HCT116 (cell line): ENCODE results near the gene MTG2. TPM values are rescaled to one million over a fixed set of nuclear protein-coding genes. Genes with fewer than 3 reads are reported as not detected.

ENCODE experiments used
- ATAC-seq: fragments of 200-7000 bp; cut with Tn5 transposase; 2 replicates; pipeline ENCODE4 v1.9.1; 2020; ENCODE audit warnings: mild to moderate bottlenecking, moderate library complexity
- BruUV-seq: library from RNA; stranded (reverse); fragments of 400-500 nt; replicated peaks from 2 replicates; lab custom pipeline; 2021; lab: Mats Ljungman, UMichigan
- CTCF ChIA-PET: fragments of 300-600 bp; sonication (Branson Sonifier 250); formaldehyde crosslinking; loops from one replicate; lab custom pipeline; 2021; ENCODE audit warnings: antibody characterized with exemption; lab: Charles Lee
- POLR2A ChIA-PET: fragments of 300-600, 350-600 bp; sonication (Branson Sonifier 250); formaldehyde crosslinking; loops from one replicate; lab custom pipeline; 2021; ENCODE audit warnings: antibody characterized with exemption; lab: Charles Lee
- RAD21 ChIA-PET, 2 experiments: fragments of 300-600 bp; sonication (Branson Sonifier 250); formaldehyde crosslinking; loops; one replicate each; lab custom pipeline; 2023; ENCODE audit warnings: low total read pairs in 2 of 2; ENCODE audit not compliant: uncharacterized antibody in 2 of 2, unreplicated experiment in 2 of 2, low non-redundant PET in 1 of 2; lab: Charles Lee
- DNase-seq: peaks from one replicate; pipeline ENCODE4 v3.0.0-alpha.2; 2010; ENCODE audit warnings: low read depth, low spot score
- H2AFZ ChIP-seq: fragments of 200-600 bp; shearing (Covaris generic), sonication (generic); 2 replicates; pipeline ENCODE4 v1.6.1; 2017; ENCODE audit warnings: low read depth, mixed run types, mixed read lengths, antibody characterized with exemption, low read length; ENCODE audit not compliant: poor library complexity, severe bottlenecking
- H3K27ac ChIP-seq: 2 replicates; pipeline ENCODE4 v1.5.1; 2012; ENCODE audit warnings: low read depth, low read length
- H3K27me3 ChIP-seq: fragments of 200-600 bp; sonication (generic); 2 replicates; pipeline ENCODE4 v1.6.1; 2016; ENCODE audit warnings: mixed run types, low read length, mixed read lengths; ENCODE audit not compliant: insufficient read depth
- H3K36me3 ChIP-seq, 2 experiments: fragments of 200-500 bp in 1 of 2; fragments of 200-600 bp in 1 of 2; sonication (Bioruptor generic) in 1 of 2; sonication (generic) in 1 of 2; 2 replicates each; pipeline versions ENCODE4 v1.5.1 to v1.6.1; 2014 to 2016; ENCODE audit warnings: low read length in 2 of 2, inconsistent platforms in 1 of 2, mixed read lengths in 1 of 2, mixed run types in 1 of 2; ENCODE audit not compliant: insufficient read depth in 2 of 2, control insufficient read depth in 1 of 2
- H3K4me1 ChIP-seq, 2 experiments: fragments of 200-600 bp in 1 of 2; sonication (generic) in 1 of 2; 2 replicates each; pipeline versions ENCODE4 v1.5.1 to v1.6.1; 2012 to 2017; ENCODE audit warnings: low read length in 2 of 2, inconsistent platforms in 1 of 2, mild to moderate bottlenecking in 1 of 2, mixed read lengths in 1 of 2, mixed run types in 1 of 2, moderate library complexity in 1 of 2; ENCODE audit not compliant: insufficient read depth in 2 of 2, control insufficient read depth in 1 of 2
- H3K4me2 ChIP-seq: fragments of 200-600 bp; sonication (generic); 2 replicates; pipeline ENCODE4 v1.6.1; 2017; ENCODE audit warnings: mixed run types, low read length, mixed read lengths
- H3K4me3 ChIP-seq, 2 experiments: fragments of 200-600 bp in 1 of 2; sonication (generic) in 1 of 2; replicated peaks in 1 of 2; 2 replicates each; pipeline ENCODE4 v1.5.1; 2011 to 2016; ENCODE audit warnings: low read length in 2 of 2, control low read depth in 1 of 2, low read depth in 1 of 2, mild to moderate bottlenecking in 1 of 2, mixed read lengths in 1 of 2, mixed run types in 1 of 2
- H3K79me2 ChIP-seq: fragments of 200-600 bp; sonication (generic); 2 replicates; pipeline ENCODE4 v1.6.1; 2017; ENCODE audit warnings: mild to moderate bottlenecking, mixed run types, low read length, moderate library complexity, mixed read lengths; ENCODE audit not compliant: insufficient read depth
- H3K9ac ChIP-seq: fragments of 200-600 bp; sonication (generic); 2 replicates; pipeline ENCODE4 v1.6.1; 2016; ENCODE audit warnings: low read length, mixed read lengths
- H3K9me2 ChIP-seq: fragments of 200-600 bp; sonication (generic), shearing (Covaris generic); 2 replicates; pipeline ENCODE4 v1.6.1; 2017; ENCODE audit warnings: mixed run types, mild to moderate bottlenecking, moderate library complexity; ENCODE audit not compliant: insufficient read depth
- H3K9me3 ChIP-seq, 2 experiments: fragments of 200-500 bp in 1 of 2; fragments of 200-600 bp in 1 of 2; sonication (Bioruptor generic) in 1 of 2; sonication (generic) in 1 of 2; 2 replicates each; pipeline ENCODE4 v1.6.1; 2014 to 2017; ENCODE audit warnings: low read length in 2 of 2, mixed read lengths in 2 of 2, inconsistent platforms in 1 of 2, low read depth in 1 of 2, mild to moderate bottlenecking in 1 of 2, mixed run types in 1 of 2, moderate library complexity in 1 of 2; ENCODE audit not compliant: control insufficient read depth in 1 of 2, insufficient read depth in 1 of 2
- H4K20me1 ChIP-seq: fragments of 200-600 bp; sonication (generic), shearing (Covaris generic); 2 replicates; pipeline ENCODE4 v1.6.1; 2017; ENCODE audit warnings: mixed run types, mild to moderate bottlenecking, moderate library complexity; ENCODE audit not compliant: insufficient read depth
- CEBPB ChIP-seq: IDR thresholded peaks from 2 replicates; pipeline ENCODE4 v1.6.1; 2012; ENCODE audit warnings: low read depth
- ELF1 ChIP-seq: IDR thresholded peaks from 2 replicates; pipeline ENCODE4 v1.6.1; 2012; ENCODE audit warnings: low read depth, borderline replicate concordance
- EZH2 ChIP-seq: fragments of 200-600 bp; sonication (generic); IDR thresholded peaks from 2 replicates; pipeline ENCODE4 v1.6.1; 2017; ENCODE audit warnings: antibody characterized with exemption, mixed run types
- EZH2phosphoT487 ChIP-seq: fragments of 200-600 bp; IDR thresholded peaks from 2 replicates; pipeline ENCODE4 v1.6.1; 2018; ENCODE audit warnings: antibody characterized with exemption, borderline replicate concordance
- POLR2A ChIP-seq: IDR thresholded peaks from 2 replicates; pipeline ENCODE4 v1.7.0; 2011; ENCODE audit warnings: borderline replicate concordance; ENCODE audit not compliant: insufficient read depth, insufficient read length; ENCODE audit errors: extremely low read depth
- POLR2AphosphoS5 ChIP-seq: IDR thresholded peaks from 2 replicates; pipeline ENCODE4 v1.6.1; 2011; ENCODE audit warnings: mild to moderate bottlenecking, low read depth, low read length, moderate library complexity
- RAD21 ChIP-seq: IDR thresholded peaks from 2 replicates; pipeline ENCODE4 v1.6.1; 2012; ENCODE audit warnings: low read depth, mild to moderate bottlenecking
- SIN3A ChIP-seq: IDR thresholded peaks from 2 replicates; pipeline ENCODE4 v1.6.1; 2012; ENCODE audit warnings: low read depth
- SP1 ChIP-seq: IDR thresholded peaks from 2 replicates; pipeline ENCODE4 v1.6.1; 2012; ENCODE audit warnings: low read depth
- SRF ChIP-seq: IDR thresholded peaks from 2 replicates; pipeline ENCODE4 v1.6.1; 2012; ENCODE audit warnings: low read depth
- TCF7L2 ChIP-seq: IDR thresholded peaks from 2 replicates; pipeline ENCODE4 v1.7.0; 2011; ENCODE audit warnings: borderline replicate concordance, inconsistent platforms; ENCODE audit not compliant: insufficient read depth, insufficient read length; ENCODE audit errors: extremely low read depth
- YY1 ChIP-seq: IDR thresholded peaks from 2 replicates; pipeline ENCODE4 v1.6.1; 2011; ENCODE audit warnings: low read length, low read depth, moderate library complexity, mild to moderate bottlenecking; ENCODE audit not compliant: insufficient replicate concordance; ENCODE audit errors: extremely low read depth
- ZNF274 ChIP-seq: fragments of 200-500 bp; sonication (Bioruptor generic); IDR thresholded peaks from 2 replicates; pipeline ENCODE4 v1.6.1; 2014; ENCODE audit warnings: mild to moderate bottlenecking, low read depth, low read length, inconsistent platforms
- intact Hi-C: fragments of 100-400 bp; cut with micrococcal nuclease; formaldehyde crosslinking; loops from 2 replicates; pipeline ENCODE4 v1.10.0; 2022
- total RNA-seq: library from RNA; stranded (reverse); gene quantifications from one replicate; pipeline ENCODE4 v1.2.1, GENCODE V29; 2021; ENCODE audit not compliant: unreplicated experiment
- TF ChIP-seq, protein P1 (sequence below): IDR thresholded peaks from 2 replicates; pipeline ENCODE4 v1.6.1; 2012
- TF ChIP-seq, protein P2 (sequence below): IDR thresholded peaks from 2 replicates; pipeline ENCODE4 v1.6.1; 2012; ENCODE audit warnings: low read depth
- TF ChIP-seq, protein P3 (sequence below), 3 experiments: fragments of 200-600 bp in 1 of 3; sonication (generic) in 1 of 3; IDR thresholded peaks in 2 of 3; conservative IDR thresholded peaks in 1 of 3; 2 replicates each; pipeline ENCODE4 v1.5.1; 2012 to 2017; ENCODE audit warnings: low read depth in 2 of 3, low read length in 2 of 3, antibody characterized with exemption in 1 of 3, borderline replicate concordance in 1 of 3, control low read depth in 1 of 3, mild to moderate bottlenecking in 1 of 3, mixed read lengths in 1 of 3, mixed run types in 1 of 3, moderate library complexity in 1 of 3; ENCODE audit not compliant: insufficient read depth in 1 of 3

Gene MTG2
- total RNA-seq, 1 experiment from 2014 or later, result 43.3 TPM

DNA sequence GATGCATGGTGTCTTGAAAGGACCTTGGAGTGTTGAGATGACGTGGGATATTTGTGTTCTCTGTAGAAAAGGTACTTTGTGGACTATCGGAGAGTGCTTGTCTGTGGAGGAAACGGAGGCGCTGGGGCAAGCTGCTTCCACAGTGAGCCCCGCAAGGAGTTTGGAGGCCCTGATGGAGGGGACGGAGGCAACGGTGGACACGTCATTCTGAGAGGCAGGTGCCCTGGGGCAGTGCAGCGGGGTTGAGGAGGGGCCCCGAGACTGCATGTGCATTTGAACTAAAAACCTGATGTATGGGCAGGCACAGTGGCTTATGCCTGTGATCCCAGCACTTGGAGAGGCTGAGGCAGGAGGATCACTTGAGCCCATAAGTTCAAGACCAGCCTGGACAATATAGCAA lies 12.9 kb downstream of the MTG2 start:
- TF ChIP-seq POLR2A, result no peak
- no peak for TF ChIP-seq ZNF274
- TF ChIP-seq YY1, result no peak
- no peak for TF ChIP-seq EZH2phosphoT487
- TF ChIP-seq EZH2, result no peak
- ChIA-PET CTCF (no interaction called here), POLR2A (no interaction called here), RAD21 (no interaction called here)
- no peak for ATAC-seq
- Histone ChIP-seq H2AFZ (no peak overlapping the region), H3K27ac (no peak overlapping the region), H4K20me1 (no peaks in the 10 kb centered on the region), H3K79me2 (peaks cover 41% of the 10 kb centered on the region), H3K4me3 (no peak overlapping the region), H3K9me3 (no peaks in the 10 kb centered on the region), H3K27me3 (no peaks in the 10 kb centered on the region), H3K4me2 (no peak overlapping the region), H3K9me2 (no peaks in the 10 kb centered on the region), H3K36me3 (peaks cover 25 to 32% of the 10 kb centered on the region in 2 experiments; a peak in 3 of 4 replicates), H3K4me1 (no peaks in the 10 kb centered on the region), H3K9ac (no peak overlapping the region)
- intact Hi-C loops, result no loop called here
- no TSS peak for BruUV-seq
- no peak for DNase-seq

DNA sequence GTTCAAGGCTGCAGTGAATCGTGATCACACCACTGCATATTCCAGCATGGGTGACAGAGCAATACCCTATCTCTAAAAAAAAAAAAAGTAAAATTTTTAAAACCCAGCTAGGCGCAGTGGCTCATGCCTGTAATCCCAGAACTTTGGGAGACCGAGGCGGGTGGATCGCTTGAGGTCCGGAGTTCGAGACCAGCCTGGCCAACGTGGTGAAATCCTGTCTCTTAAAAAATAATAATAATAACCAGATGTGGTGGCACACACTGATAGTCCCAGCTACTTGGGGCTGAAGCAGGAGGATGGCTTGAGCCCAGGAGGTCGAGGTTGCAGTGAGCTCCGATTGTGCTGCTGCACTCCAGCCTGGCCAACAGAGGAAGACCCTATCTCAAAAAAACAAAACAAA lies 13.5 kb downstream of the MTG2 start:
- no peaks in the 10 kb centered on the region for H3K4me1 ChIP-seq
- ChIA-PET CTCF (no interaction called here), POLR2A (no interaction called here), RAD21 (no interaction called here)
- H3K79me2 ChIP-seq, result peaks cover 35% of the 10 kb centered on the region
- H3K9me2 ChIP-seq, result no peaks in the 10 kb centered on the region
- H3K4me2 ChIP-seq, result no peak overlapping the region
- H3K9me3 ChIP-seq, result no peaks in the 10 kb centered on the region
- no TSS peak for BruUV-seq
- no peak for ATAC-seq
- H3K27ac ChIP-seq, result no peak overlapping the region
- intact Hi-C loops, result no loop called here
- H4K20me1 ChIP-seq, result no peaks in the 10 kb centered on the region
- DNase-seq, result no peak
- H3K4me3 ChIP-seq, result no peak overlapping the region
- H3K9ac ChIP-seq, result no peak overlapping the region
- H2AFZ ChIP-seq, result no peak overlapping the region
- H3K27me3 ChIP-seq, result no peaks in the 10 kb centered on the region
- H3K36me3 ChIP-seq, result peaks cover 26 to 33% of the 10 kb centered on the region in 2 experiments; a peak in 3 of 4 replicates
- TF ChIP-seq EZH2, result no peak
- TF ChIP-seq, protein P1, sequence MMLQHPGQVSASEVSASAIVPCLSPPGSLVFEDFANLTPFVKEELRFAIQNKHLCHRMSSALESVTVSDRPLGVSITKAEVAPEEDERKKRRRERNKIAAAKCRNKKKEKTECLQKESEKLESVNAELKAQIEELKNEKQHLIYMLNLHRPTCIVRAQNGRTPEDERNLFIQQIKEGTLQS, result no peak
- TF ChIP-seq SIN3A, result no peak
- no peak for TF ChIP-seq ZNF274
- no peak for TF ChIP-seq SRF
- no peak for TF ChIP-seq YY1
- TF ChIP-seq EZH2phosphoT487, result no peak
- TF ChIP-seq, protein P2, sequence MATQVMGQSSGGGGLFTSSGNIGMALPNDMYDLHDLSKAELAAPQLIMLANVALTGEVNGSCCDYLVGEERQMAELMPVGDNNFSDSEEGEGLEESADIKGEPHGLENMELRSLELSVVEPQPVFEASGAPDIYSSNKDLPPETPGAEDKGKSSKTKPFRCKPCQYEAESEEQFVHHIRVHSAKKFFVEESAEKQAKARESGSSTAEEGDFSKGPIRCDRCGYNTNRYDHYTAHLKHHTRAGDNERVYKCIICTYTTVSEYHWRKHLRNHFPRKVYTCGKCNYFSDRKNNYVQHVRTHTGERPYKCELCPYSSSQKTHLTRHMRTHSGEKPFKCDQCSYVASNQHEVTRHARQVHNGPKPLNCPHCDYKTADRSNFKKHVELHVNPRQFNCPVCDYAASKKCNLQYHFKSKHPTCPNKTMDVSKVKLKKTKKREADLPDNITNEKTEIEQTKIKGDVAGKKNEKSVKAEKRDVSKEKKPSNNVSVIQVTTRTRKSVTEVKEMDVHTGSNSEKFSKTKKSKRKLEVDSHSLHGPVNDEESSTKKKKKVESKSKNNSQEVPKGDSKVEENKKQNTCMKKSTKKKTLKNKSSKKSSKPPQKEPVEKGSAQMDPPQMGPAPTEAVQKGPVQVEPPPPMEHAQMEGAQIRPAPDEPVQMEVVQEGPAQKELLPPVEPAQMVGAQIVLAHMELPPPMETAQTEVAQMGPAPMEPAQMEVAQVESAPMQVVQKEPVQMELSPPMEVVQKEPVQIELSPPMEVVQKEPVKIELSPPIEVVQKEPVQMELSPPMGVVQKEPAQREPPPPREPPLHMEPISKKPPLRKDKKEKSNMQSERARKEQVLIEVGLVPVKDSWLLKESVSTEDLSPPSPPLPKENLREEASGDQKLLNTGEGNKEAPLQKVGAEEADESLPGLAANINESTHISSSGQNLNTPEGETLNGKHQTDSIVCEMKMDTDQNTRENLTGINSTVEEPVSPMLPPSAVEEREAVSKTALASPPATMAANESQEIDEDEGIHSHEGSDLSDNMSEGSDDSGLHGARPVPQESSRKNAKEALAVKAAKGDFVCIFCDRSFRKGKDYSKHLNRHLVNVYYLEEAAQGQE, result no peak
- TF ChIP-seq, protein P3, sequence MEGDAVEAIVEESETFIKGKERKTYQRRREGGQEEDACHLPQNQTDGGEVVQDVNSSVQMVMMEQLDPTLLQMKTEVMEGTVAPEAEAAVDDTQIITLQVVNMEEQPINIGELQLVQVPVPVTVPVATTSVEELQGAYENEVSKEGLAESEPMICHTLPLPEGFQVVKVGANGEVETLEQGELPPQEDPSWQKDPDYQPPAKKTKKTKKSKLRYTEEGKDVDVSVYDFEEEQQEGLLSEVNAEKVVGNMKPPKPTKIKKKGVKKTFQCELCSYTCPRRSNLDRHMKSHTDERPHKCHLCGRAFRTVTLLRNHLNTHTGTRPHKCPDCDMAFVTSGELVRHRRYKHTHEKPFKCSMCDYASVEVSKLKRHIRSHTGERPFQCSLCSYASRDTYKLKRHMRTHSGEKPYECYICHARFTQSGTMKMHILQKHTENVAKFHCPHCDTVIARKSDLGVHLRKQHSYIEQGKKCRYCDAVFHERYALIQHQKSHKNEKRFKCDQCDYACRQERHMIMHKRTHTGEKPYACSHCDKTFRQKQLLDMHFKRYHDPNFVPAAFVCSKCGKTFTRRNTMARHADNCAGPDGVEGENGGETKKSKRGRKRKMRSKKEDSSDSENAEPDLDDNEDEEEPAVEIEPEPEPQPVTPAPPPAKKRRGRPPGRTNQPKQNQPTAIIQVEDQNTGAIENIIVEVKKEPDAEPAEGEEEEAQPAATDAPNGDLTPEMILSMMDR (IDR thresholded peaks at IDR 0.05 in 2 of 3, conservative IDR thresholded peaks at IDR 0.05 in 1 of 3; ENCODE audit: borderline replicate concordance in 1 of 3, insufficient read depth in 1 of 3, low read depth in 2 of 3, low read length in 2 of 3), result no peak
- no peak for TF ChIP-seq TCF7L2
- no peak for TF ChIP-seq CEBPB
- TF ChIP-seq ELF1, result no peak
- TF ChIP-seq POLR2AphosphoS5, result no peak
- no peak for TF ChIP-seq RAD21
- no peak for TF ChIP-seq SP1
